Activated T-helper 1 cell treated with Interleukin-2 at 50 U/mL for 16 hours (primary cell): ENCODE data around the gene SLC5A10.
A peak's percentile ranks its signal among the peaks of the same experiment; 100 is the strongest.

Experiments used
- DNase-seq: peaks from one replicate; pipeline ENCODE4 v3.0.0-alpha.2; 2020; ENCODE audit warnings: low read depth

Gene SLC5A10

DNA sequence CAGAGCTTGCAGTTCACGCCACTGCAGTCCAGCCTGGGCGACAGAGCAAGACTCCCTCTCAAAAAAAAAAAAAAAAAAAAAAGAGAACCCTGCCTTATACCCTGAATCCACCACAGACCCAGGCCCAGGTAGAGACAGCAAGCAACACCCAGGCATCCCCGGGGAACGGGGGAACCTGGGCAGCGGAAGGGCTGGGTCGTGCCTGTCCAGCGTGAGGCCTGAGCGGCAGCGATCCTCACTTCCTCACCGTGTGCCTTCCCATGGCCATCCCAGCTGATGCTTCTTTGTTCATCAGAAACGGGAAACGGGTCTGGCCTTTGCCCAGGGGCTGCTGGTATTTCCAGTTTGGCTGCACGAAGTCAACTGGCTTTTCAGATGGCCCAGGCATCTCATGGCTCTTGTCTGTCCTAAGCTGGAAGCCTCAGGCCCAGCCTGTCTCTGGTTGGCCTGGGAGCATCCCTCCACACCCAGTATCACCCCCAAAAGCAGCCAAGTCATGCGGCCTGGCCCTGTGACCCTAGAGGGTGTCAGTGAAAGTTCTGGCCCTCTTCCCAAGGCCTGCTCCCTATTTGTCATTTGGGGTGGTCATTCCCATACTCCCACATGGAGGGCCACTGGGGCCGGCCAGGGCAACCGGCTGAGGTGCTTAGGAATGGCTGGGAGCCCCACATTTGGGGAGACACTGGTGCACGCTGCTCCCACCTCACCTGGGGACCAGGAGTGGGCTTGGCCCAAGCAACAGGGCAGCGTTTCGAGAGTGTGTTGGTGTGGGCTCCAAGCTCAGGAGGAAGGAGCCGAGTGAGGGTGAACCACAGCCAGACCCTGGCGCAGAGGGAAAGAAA lies 32.5 kb downstream of the SLC5A10 start:
- no peak for DNase-seq

DNA sequence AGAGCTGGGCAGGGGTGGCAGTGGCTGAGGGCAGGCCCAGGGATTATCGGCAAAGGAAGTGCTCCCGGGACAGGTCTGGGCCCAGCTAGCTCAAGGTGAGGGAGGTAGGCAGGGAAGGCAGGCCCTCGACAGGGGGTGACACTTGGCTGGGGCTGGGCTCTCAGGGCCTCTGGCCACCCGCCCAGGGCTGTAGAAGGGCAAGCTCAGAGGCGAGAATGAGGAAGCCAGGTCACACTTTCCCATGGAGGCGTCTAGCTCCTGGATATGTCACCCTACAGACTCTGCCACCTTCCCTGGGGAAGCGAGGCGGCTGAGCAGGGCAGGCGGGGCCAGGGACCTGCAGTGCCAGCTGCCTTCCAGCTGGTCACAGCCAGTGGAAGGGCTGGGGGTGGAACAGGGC lies 33.5 kb downstream of the SLC5A10 start:
- no peak for DNase-seq

DNA sequence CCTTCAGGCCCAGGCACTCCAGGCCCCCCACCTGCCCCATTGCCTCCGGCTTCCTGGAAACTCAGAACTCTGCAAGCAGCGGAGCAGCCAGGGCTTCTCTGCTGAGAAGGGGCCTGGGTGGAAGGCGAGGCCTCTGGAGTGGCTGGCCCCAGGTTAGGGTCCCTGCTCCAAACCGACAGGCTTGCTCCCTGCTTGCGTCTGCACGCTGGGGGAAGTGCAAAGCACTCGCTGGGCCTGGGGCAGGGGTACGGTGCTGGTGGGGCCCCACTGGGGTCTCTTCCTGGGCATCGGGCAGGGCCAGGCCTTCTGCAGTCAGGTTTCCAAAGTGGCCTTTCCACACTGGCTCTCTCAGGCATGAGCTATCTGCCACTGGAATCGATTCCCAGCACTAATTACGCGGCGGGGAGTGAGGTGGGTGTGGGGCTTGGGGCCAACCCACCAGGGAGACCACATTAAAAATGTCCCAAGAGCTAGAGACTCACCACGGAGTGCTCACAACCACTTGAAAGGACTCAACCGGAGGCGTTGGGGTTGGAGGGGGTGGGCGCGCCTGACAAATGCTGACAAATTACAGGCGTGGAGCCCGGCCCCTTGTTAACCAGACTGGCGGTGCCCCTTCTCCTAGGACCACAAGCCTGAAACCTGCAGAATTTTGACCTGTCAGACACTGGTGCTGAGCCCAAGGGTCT lies 34.7 kb downstream of the SLC5A10 start:
- no peak for DNase-seq

DNA sequence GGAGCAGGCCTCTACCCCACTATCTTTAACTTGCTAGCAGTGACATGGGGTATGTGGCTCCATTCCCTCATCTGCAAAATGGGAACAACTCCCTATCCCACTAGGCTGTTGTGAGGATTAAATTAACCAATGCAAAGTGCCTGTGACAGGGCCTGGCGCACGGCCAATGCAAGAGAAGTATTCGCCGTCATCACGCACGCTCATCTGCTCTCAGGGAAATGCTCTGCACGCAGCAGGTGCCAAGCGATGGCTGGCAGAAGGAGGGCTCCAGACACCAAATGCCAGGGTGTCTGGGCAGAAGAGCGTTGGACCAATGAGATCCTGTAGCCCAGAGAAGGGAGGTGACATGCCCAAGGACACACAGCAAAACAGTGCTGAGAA lies 35.3 kb downstream of the SLC5A10 start:
- no peak for DNase-seq

DNA sequence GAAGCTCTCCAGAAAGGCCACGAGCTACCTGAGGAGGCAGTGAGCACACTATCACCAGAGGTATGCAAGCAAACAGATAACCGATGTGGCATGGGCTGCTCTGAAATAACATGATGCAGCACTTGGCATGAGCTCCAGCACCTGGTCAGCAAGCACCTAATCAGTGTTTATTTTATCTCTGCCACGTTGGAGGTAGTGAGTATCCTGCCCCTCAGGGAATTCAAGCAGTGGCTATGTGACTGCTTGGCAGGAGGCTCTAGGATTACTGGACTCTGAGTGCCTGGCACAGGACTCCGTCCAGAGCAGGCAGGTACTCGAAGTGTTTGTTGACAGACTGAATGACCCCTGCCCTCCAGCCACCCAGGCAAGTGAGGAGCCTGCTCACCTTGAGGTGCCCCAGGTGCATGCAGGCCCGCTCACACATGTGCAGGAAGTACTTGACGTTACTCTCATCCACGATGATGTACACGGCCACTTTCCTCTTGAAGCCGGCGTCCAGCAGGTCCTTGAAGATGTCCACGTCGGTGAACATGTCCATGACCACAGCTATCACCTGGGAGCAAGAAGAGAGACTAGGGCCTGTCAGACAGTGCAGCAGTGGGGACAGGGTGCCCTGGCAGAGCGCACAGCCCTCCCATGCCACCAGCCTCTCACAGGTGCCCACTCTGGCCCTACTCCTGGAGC lies 36.0 kb downstream of the SLC5A10 start:
- no peak for DNase-seq

DNA sequence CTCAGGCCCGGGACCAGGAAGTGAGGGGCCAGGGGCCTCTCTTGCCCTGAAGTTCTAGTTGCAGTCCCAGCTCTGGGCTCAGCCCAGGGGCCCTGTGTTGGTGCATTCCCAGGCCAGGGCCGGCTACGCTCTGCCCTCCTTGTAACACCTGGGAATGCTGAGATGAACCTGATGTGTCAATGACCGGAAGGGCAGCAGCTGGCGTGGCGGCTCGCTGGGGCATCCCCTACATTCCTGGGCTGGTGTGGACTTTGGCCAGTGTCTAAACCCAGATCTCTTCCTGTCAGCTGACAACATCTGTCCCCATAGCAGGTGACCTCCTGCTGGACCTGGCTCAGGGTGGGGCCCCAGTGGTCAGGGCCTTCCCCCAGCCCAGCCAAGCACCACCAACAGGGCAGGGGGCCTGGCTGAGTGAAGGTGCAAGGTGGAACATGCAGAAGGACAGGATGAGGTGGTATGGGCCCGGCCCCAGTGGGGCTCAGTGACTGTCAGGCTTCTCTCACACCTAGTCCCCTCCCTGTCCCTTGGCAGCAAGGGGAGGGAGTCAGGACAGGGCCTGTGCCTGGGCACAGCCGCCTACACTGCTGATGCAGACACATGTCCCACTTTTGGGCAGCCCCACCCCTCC lies 36.7 kb downstream of the SLC5A10 start:
- DNase-seq: no peak

DNA sequence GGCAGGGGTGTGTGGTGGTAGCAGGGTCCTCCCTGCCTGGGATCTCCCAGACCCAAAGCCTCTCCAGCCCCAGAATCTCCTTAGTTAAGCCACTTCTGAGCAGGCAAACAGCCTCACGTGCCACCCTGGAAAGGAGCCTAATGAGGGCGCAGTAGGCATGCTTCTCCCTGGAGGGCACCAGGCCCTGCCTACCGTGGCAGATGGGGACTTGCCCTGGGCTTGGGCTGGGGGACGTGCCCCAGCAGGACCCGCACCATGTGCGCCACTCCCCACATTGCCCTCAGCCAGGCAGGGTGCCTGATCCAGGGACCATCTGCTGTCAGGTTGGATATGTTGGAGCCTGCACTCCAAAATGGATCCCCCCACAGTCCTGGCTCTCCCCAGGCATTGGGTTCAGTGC lies 38.4 kb downstream of the SLC5A10 start:
- no peak for DNase-seq

DNA sequence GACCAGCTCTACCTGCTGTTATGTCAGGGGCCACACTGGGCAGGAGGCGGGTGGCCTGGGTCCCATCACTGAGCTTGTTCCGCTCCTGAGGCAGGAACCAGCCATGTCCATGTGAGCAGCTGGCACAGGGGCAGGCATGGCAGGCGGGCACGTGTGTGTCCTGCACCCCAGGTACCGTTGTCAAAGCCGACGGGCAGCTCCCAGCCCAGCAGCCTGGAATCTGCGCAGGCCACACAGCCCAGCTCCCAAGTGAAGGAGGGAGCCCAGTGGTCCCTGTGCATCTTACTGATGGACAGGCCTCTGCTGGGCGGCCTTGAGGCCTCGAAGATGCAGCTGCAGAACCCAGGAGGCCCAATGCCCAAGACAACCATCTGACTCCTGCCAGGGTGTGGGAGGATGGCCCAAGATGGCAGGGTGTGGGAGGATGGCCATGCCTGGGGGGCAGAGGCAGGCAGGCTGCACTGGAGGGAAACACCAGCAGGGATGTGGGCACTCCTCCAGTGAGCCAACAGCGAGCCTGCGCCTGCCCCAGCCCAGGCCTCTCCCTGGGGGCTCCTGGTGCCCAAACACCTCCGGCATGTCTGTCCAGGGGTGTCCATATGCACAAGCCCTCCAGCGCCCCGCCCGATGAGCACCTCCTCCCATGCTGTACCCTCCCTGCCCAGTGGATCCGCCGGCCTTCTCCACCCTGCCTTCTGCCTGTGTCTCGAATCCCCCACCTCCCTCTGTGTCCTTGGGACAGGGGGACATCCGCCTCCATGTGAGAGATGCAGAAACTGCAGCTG lies 39.8 kb downstream of the SLC5A10 start:
- no peak for DNase-seq

DNA sequence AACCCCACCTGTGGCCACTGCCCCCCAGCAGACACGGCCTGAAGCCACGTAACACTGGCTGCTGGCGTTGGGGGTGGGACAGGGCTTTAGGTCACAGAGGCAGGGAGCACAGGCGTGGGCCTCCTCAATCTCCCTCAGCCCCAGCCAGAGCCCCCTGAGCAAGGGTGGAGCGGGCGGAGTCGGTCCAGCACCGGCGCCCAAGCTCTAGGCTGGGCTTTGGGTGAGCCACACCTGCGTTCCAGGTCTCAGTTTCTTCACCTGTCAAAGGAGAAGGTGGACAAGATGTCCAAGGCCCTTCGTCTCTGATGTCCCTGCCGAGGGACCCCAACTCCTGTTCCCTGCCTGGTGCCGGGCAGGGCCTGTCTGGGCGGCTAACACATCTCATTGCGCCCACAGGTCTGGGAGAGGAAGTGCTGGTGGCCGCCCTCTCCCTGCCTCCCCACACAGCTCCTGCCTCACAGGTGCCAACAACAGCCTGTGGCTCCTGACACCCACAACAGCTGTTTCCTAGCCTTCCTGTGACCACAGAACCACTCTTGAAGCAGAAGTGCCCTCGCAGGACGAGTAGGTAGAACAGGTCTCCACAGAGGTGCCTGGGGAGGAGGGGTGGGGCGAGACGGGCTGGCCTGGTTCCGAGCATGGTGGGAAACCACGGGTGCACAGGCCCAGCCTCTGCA lies 40.6 kb downstream of the SLC5A10 start:
- peak; percentile 8 for DNase-seq

DNA sequence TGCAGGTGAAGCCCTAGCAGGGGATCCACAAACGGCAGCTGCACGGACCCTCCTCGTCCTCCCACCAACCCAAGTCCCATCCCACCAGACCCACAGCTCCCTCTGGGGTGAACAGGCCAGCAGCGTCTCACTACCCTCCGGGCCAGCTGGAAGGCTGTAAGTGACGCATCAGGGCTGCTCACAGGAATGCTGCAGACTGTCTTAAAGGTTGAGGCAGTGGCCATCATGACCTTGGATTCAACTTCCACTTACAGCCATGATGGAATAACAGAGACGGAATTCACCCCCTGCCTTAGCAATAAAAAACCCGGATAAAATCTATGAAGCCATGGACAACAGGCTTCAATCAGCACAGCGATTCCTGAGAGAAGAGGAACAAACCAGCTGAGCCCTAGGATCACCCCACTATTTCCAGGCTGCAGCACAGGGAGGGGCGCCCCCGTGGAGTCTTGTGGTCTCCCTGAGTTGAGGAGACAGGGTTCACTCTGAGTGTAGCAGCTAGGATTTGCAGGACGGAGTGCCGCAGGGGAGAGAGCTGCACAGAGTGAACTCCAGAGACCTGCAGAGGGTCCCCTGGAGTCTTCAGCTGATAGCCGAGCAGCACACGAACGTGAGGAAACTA lies 42.1 kb downstream of the SLC5A10 start:
- no peak for DNase-seq

DNA sequence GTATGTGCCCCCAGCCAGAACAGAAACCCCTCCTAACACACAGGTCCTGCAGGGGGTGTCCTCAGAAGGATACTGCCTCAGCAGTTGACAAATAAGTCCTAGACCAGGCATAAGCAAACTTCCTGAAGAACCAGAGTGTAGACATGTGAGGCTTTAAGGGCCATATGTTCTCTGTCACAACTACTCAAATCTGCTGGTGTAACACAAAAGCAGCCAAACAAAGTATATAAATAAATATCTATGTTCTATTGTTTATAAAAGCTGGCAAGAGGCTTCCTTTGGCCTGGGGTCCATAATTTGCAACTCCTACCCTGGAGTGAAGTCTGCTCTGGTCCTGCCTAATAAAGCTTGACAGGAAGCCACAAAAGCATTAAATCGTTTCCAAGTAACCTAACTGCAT lies 42.7 kb downstream of the SLC5A10 start:
- no peak for DNase-seq

DNA sequence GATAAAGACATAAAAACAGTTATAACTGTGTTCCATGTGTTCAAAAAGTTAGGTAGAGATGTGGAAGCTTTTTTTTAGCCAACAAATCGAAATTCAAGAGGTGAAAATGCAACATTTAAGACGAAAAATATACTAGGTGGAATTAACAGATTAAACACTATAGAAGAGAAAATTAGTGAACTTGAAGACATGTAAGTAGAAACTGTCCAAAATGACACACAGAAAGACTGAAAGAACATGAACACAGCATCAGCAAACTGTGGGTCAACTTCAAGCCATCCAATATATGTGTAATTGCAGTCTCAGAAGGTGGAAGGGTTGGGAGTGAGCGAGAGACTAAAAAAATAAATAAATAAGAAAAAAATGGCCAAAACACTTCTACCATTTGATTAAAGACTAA lies 43.3 kb downstream of the SLC5A10 start:
- DNase-seq: no peak

DNA sequence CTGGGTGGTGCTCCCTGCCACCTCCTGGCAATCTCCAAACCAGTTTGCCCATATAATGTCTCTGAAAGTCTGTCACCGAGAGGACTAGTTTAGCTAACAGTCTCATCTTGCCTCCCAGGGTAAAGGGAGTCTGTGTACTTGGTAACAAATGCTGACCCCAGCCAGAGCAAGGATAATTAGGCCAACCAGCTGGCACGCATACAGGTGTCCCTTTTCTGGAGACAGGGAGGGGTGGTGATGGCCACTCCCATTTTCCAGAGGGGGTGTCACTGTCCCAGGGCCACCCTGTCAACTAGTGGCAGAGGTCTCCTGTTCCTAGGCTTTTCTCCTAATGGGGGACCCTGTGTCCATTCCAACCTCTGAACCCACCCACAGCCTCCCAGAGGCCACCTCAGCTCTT lies 44.5 kb downstream of the SLC5A10 start:
- no peak for DNase-seq

DNA sequence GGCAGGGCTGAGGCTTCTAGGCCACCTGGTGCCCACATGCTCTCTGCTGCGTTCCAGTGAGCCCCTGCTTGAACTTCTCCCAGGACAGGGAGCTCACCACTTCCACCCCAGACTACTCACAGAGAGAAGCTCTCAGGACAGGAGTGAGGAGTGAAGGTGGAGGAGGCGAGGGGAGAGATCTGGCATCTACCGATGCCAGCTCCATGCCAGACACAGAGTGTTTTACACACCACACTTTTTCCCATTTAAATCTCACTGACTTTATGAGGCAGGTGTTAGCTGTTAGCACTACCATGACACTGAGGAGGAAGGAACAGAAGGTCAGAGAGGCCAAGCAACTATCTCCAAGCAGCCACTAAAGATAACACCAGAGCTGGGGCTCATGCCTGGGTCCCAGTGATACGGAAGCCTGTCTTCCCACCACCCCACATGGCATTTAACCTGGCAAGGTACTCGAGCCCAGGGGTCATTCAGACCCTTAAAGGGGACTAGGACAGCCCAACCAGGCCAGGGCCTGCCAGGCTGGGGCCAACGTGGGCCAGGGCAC lies 45.8 kb downstream of the SLC5A10 start:
- DNase-seq: no peak

DNA sequence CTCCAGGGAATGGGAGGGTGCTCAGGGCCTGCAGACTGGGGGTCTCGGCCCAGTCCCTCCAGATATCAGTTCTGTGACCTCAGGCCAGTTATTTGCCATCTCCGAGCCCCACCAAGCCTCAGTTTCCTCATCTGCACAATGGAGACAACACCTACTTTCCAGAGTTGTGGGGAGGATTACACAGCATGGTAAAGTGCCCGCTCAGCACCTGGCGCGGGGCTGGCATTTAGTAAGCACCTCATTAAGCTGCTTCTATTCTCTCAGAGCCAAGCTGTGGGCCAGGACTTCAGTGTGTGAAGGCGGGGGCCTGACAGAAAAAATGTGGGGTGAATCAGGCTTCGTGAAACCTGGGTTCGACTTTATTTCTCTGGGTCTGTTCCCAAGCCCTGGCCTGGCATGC lies 47.4 kb downstream of the SLC5A10 start:
- no peak for DNase-seq

DNA sequence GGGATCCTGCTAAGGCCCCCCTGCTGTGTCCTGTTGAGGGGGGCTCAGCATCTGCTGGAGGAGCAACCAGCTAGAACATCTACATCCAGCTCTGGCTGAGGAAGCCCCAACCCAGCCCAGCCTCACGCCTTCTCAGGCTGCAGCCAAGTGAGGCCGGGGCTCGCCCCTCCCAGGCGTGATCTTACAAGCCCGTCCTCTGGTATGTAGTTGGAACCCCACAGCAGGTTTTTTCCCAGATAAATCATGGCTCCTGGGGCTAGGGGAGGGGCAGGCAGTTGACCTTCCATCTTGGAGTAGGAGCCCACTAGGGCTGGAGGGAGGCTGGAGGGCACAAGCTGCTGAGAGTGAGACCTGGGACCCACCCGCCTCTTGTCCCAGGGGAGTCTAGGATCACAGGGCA lies 47.9 kb downstream of the SLC5A10 start:
- DNase-seq: no peak

DNA sequence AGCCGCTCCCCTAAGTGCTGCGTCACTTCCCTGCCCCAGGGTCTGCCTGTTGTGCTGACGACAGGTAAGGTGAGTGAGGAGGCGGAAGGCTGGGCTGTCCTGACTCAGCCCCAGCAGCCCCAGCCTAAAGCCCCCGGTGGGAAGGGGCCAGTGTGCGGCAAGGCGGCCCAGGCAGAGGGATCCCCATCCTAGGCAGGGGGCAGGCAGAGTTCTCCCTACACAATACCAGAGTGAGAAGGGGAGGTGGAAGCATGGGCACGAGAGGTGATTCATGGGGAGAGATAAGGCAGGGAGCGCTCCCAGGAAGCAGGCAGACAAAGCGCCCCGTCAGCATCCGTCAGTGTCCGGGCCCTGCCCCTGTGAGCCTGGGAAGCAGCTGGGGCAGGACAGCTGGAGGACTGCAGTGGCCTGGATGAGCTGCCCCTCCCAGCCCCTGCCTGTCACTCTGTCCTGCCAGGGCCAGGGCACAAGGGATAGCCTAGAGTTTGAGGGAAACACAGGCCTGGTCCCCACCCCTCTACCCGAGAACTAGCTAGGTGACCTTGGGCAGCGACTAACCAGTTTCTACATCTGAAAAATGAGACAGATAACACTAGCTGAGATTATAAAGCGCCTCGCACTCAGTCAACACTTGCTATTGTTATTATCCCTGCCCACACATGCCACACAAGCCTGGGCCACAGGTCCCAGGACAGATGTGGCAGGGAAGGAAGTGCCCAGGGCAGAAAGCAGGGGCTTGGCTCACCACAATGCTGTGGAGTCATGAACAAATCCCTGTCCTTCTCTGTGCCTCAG lies 48.8 kb downstream of the SLC5A10 start:
- no peak for DNase-seq

DNA sequence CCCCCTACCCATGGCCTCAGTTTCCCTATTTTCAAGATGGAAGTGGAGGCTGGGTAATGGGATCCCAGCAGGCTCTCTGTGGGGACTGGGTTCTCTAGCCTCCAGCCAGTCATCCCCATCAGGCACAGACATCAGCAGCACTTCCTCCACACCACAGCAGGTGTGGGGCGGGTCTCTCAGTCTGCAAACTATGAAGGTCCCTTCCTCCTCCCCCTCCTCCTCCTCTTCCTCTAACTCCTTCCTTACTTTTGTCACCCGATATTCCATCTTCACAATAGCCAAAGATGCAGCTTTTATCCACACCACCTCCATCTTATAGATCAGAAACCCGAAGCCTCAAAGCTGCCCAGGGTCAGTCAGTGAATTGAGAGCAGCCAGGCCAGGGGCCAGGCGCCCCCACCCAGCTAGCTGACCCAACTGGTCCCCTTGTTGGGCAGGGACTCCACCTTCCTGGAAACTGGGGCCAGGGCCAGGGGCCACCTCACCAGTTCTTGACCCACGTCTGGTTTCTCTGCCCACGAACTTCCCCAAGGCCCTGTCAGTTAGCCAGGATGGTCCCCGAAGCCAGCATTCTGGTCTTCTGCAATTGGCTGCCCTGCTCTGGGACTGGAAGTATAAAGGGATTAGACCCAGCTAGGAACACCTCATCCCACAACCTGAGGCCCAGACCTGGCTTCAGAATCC lies 50.1 kb downstream of the SLC5A10 start:
- no peak for DNase-seq
